SHP77 (cell line): Measurements from ENCODE around the gene CXCL11.
"Not testable (repeated sequence)": the region's sequence is repeated elsewhere in the genome, so short reads cannot be mapped to it uniquely, and the experiment has no call there.

ENCODE experiments used
- DNase-seq, 2 experiments: peaks; one replicate each; lab custom pipeline; 2025; lab: John Stamatoyannopoulos, UW

Gene CXCL11

GRCh38 chr4:76035799-76036380 is at the start of gene CXCL11:
Gene CXCL11 (minus strand): TSS chr4:76036070. CDS start chr4:76035987, 83 bp downstream.
- DNase-seq, result no peak

- DNase-seq, result no peak
These were observed 48.7 kb upstream of the CXCL11 start for GRCh38 chr4:76084542-76084941.

- DNase-seq, result no peak
These were observed 47.6 kb upstream of the CXCL11 start for GRCh38 chr4:76083386-76083988.

GRCh38 chr4:76078033-76078613 is 42.3 kb upstream of the CXCL11 start:
- DNase-seq, result no peak

- DNase-seq, result no peak
These were observed 39.2 kb upstream of the CXCL11 start for GRCh38 chr4:76074993-76075600.

GRCh38 chr4:76074468-76074867 is 38.6 kb upstream of the CXCL11 start, which contains the start of gene ART3:
Gene ART3 (plus strand): TSS chr4:76074709. CDS start chr4:76075890, 1,181 bp downstream.
- DNase-seq, result no peak

GRCh38 chr4:76072760-76073159 is 36.9 kb upstream of the CXCL11 start:
- DNase-seq, result no peak

GRCh38 chr4:76067652-76068286 is 31.9 kb upstream of the CXCL11 start:
- DNase-seq, result peak; percentile 59 to 64

GRCh38 chr4:76066546-76066945 is 30.7 kb upstream of the CXCL11 start:
- DNase-seq, result no peak

GRCh38 chr4:76061982-76062381 is 26.1 kb upstream of the CXCL11 start:
- DNase-seq, result no peak

- DNase-seq, result no peak
These were observed 25.6 kb upstream of the CXCL11 start for GRCh38 chr4:76061421-76061820.

- no peak for DNase-seq
These were observed 24.6 kb upstream of the CXCL11 start for GRCh38 chr4:76060506-76060905.

- DNase-seq, result no peak
These were observed 23.9 kb upstream of the CXCL11 start for GRCh38 chr4:76059750-76060149.

- no peak for DNase-seq
These were observed 23.1 kb upstream of the CXCL11 start for GRCh38 chr4:76058888-76059426.

- no peak for DNase-seq
These were observed 22.4 kb upstream of the CXCL11 start for GRCh38 chr4:76058302-76058701.

- DNase-seq, result no peak
These were observed 19.6 kb upstream of the CXCL11 start for GRCh38 chr4:76055421-76055820.

- DNase-seq, result no peak
These were observed 19.1 kb upstream of the CXCL11 start for GRCh38 chr4:76055016-76055415.

GRCh38 chr4:76053730-76054129 is 17.9 kb upstream of the CXCL11 start:
- no peak for DNase-seq

GRCh38 chr4:76050560-76051050 is 14.7 kb upstream of the CXCL11 start:
- not testable (repeated sequence) for DNase-seq

- DNase-seq, result not testable (repeated sequence)
These were observed 14.1 kb upstream of the CXCL11 start for GRCh38 chr4:76049860-76050416.

GRCh38 chr4:76044686-76045085 is 8.8 kb upstream of the CXCL11 start:
- DNase-seq, result not testable (repeated sequence)

- not testable (repeated sequence) for DNase-seq
These were observed 7.4 kb upstream of the CXCL11 start for GRCh38 chr4:76043306-76043705.
